Left lung (tissue), 10 donors: ENCODE results near the gene MTF2. TPM values are rescaled to one million over a fixed set of nuclear protein-coding genes. Genes with fewer than 3 reads are reported as not detected.
A peak's percentile ranks its signal among the peaks of the same experiment; 100 is the strongest.

Experiments used
- ATAC-seq: fragments of 200-7000 bp; cut with Tn5 transposase; one replicate; pipeline ENCODE4 v1.9.1; 2020; ENCODE audit warnings: moderate library complexity
- DNase-seq, 4 donors: peaks; one replicate each; pipeline ENCODE4 v3.0.0-alpha.2; 2013 to 2020
- H3K27ac ChIP-seq, 2 donors: fragments of 200-600 bp; sonication (generic) in 1 of 2; one replicate each; pipeline versions ENCODE4 v1.5.0 to v1.8.0; 2020 to 2021
- H3K27me3 ChIP-seq, 2 donors: fragments of 200-600 bp; sonication (generic) in 1 of 2; one replicate each; pipeline versions ENCODE4 v1.5.0 to v1.8.0; 2020 to 2021
- H3K36me3 ChIP-seq, 2 donors: fragments of 200-600 bp; sonication (generic) in 1 of 2; one replicate each; pipeline versions ENCODE4 v1.5.0 to v1.8.0; 2020 to 2021
- H3K4me1 ChIP-seq, 2 donors: fragments of 200-600 bp; one replicate each; pipeline ENCODE4 v1.8.0; 2021
- H3K4me3 ChIP-seq, 2 donors: fragments of 200-600 bp; sonication (generic) in 1 of 2; one replicate each; pipeline versions ENCODE4 v1.5.0 to v1.8.0; 2020 to 2021; ENCODE audit warnings: mild to moderate bottlenecking in 1 of 2
- H3K9me3 ChIP-seq, 2 donors: fragments of 200-600 bp; sonication (generic) in 1 of 2; one replicate each; pipeline versions ENCODE4 v1.5.0 to v1.8.0; 2020 to 2021
- CTCF ChIP-seq, 2 donors: fragments of 200-600 bp; sonication (generic) in 1 of 2; IDR thresholded peaks; one replicate each; pipeline versions ENCODE4 v1.5.0 to v1.8.0; 2021; ENCODE audit warnings: antibody characterized with exemption in 2 of 2
- intact Hi-C, 2 donors: fragments of 100-400 bp; cut with DNase I; formaldehyde crosslinking; loops; one replicate each; pipeline versions ENCODE4 v1.11.2 to v1.14.2; 2022
- polyA plus RNA-seq, 6 donors: library from polyadenylated mRNA; unstranded; fragments of 120-200 nt; gene quantifications; one replicate each; pipeline ENCODE4 v1.2.1, GENCODE V29; 2013; ENCODE audit not compliant: insufficient read length in 6 of 6
- total RNA-seq, 2 donors: library from RNA; stranded (reverse); fragmentation: NEBNext Ultra II Directional; extraction: Animal tissue kit (Norgen Biotek cat#: 25700); gene quantifications; one replicate each; pipeline ENCODE4 v1.2.1, GENCODE V29; 2021
- donor health status: DM: no; HTN: yes; CAD: no.
- donor health status: DM: no; HTN: no; CAD: no.

Gene MTF2
- total and polyA plus RNA-seq, 8 donors = 22.3 to 76.3 (median 57.8) TPM

- peaks cover 0 to 63% of the 10 kb centered on the region in 2 donors for H3K36me3 ChIP-seq
These were observed 57.4 kb downstream of the MTF2 start for GRCh38 chr1:93136445-93136844.

DNA sequence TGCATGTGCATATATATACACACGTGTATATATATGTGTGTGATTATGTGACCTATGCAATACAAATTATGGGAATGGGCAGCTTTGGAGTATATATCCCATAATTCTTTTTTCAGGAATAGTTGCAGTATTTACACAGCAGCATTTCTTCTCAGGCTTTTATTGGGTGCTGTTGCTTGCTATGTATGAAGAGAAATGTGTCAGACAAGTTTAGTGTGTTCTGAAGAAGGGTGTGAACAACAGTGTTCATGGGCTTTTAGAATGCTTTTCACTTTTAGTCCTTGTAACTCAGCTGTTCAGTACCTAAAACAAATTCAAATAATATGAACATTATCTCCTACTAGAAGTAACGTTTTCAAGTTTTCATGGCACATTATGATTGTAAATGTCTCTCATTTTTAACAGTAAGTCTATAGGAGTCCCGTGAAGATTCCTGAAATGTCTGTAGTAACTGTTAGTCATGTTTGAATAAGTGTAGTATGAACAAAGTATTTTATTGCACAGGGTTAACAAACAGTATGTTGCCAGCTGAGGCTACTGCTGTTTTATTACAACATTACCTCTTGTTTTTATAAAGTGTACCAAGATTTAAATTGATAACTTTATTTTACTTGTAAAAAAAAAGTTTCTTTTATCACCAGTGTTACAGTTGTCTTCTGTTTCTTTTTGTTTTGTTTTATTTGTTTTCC is 58.7 kb downstream of the MTF2 start:
- H3K4me3 ChIP-seq = no peak overlapping the region
- peaks cover 0 to 63% of the 10 kb centered on the region in 2 donors for H3K36me3 ChIP-seq
- intact Hi-C loops = no loop called here
- no peaks in the 10 kb centered on the region for H3K9me3 ChIP-seq
- no peak for DNase-seq
- no peak for TF ChIP-seq CTCF (IDR thresholded peaks at IDR 0.05)
- H3K27ac ChIP-seq = no peak overlapping the region
- no peak for ATAC-seq
- no peaks in the 10 kb centered on the region for H3K4me1 ChIP-seq
- no peaks in the 10 kb centered on the region for H3K27me3 ChIP-seq

More at GRCh38 chr1:93136445-93136844, 57.4 kb downstream of the MTF2 start:
- no peak overlapping the region for H3K27ac ChIP-seq
- no peak for DNase-seq
- H3K4me1 ChIP-seq = no peaks in the 10 kb centered on the region
- intact Hi-C loops = no loop called here
- no peak for ATAC-seq
- no peaks in the 10 kb centered on the region for H3K27me3 ChIP-seq
- no peaks in the 10 kb centered on the region for H3K9me3 ChIP-seq
- no peak overlapping the region for H3K4me3 ChIP-seq
- TF ChIP-seq CTCF (IDR thresholded peaks at IDR 0.05) = no peak

DNA sequence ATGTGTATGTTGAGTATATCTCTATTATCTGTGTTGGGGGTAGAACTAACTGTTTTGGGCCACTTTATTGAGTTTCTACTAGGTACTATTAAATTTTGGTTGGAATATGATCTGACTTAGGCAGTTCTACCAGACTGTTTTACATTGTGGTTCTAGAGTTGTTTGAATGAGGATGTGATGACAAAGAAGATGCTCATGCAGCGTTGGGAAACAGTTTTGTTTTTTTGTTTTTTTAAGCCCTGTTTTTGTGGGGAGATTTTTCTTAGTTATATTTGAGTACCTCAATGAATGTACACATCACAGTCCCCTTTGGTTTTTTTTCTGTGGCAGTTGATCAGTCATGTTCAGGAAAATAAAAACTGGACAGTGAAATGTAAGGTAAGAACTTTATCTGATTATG is 61.0 kb downstream of the MTF2 start:
- Histone ChIP-seq H3K4me1 (no peaks in the 10 kb centered on the region), H3K27ac (no peak overlapping the region), H3K4me3 (no peak overlapping the region), H3K9me3 (no peaks in the 10 kb centered on the region), H3K27me3 (no peaks in the 10 kb centered on the region), H3K36me3 (peaks cover 0 to 45% of the 10 kb centered on the region in 2 donors)
- TF ChIP-seq CTCF (IDR thresholded peaks at IDR 0.05) = no peak
- intact Hi-C loops = no loop called here
- no peak for ATAC-seq
- no peak for DNase-seq

DNA sequence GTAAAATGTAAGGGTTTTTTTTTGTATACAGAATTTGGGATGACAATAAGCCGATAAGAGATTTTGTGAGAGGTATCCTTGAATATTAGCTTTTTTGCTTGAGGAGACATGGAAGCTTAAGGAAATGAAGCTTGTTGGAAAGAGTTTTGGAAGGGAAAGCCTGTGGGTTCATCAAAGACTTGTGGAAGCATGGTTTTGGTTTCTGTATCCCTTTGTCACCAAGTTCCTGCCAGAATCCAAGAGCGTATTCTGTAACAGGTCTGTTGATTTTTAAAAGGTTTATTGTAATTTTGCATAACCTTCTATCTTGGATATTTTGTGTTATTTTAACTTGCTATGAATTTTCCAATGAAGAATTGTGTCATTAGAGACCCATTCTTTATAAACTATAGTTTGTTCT is 63.1 kb downstream of the MTF2 start:
- Histone ChIP-seq H3K27ac (no peak overlapping the region), H3K4me1 (no peaks in the 10 kb centered on the region), H3K27me3 (no peaks in the 10 kb centered on the region), H3K4me3 (no peak overlapping the region), H3K9me3 (no peaks in the 10 kb centered on the region), H3K36me3 (peaks cover 0 to 27% of the 10 kb centered on the region in 2 donors)
- DNase-seq = no peak
- intact Hi-C loops = no loop called here
- no peak for ATAC-seq
- no peak for TF ChIP-seq CTCF (IDR thresholded peaks at IDR 0.05)

GRCh38 chr1:93143136-93143535 is 64.1 kb downstream of the MTF2 start:
- H3K4me3 ChIP-seq = no peak overlapping the region
- H3K4me1 ChIP-seq = no peaks in the 10 kb centered on the region
- DNase-seq = no peak
- no peaks in the 10 kb centered on the region for H3K27me3 ChIP-seq
- no peaks in the 10 kb centered on the region for H3K9me3 ChIP-seq
- peak; percentile 57 for ATAC-seq
- TF ChIP-seq CTCF (IDR thresholded peaks at IDR 0.05) = no peak
- H3K27ac ChIP-seq = no peak overlapping the region
- H3K36me3 ChIP-seq = peaks cover 0 to 20% of the 10 kb centered on the region in 2 donors
- intact Hi-C loops = no loop called here
